OCI-LY1 (cell line): ENCODE measurements around the gene KCNMA1.

Source experiments
- H2AFZ ChIP-seq: fragments of 200-600 bp; sonication (generic), shearing (Covaris generic); 2 replicates; pipeline ENCODE4 v1.6.0; 2014; ENCODE audit warnings: antibody characterized with exemption, mild to moderate bottlenecking, low read length
- H3F3A ChIP-seq: fragments of 200-600 bp; sonication (generic), shearing (Covaris generic); 2 replicates; pipeline ENCODE4 v1.6.0; 2014; ENCODE audit warnings: mild to moderate bottlenecking, antibody characterized with exemption, low read length, moderate library complexity; ENCODE audit not compliant: insufficient read depth
- H3K27ac ChIP-seq: fragments of 200-600 bp; sonication (generic); 2 replicates; pipeline ENCODE4 v1.5.1; 2014; ENCODE audit warnings: low read length, mixed run types, mild to moderate bottlenecking, low read depth; ENCODE audit not compliant: poor library complexity, severe bottlenecking
- H3K27me3 ChIP-seq: fragments of 200-600 bp; sonication (generic); 2 replicates; pipeline ENCODE4 v1.6.0; 2014; ENCODE audit warnings: antibody characterized with exemption, mild to moderate bottlenecking, low read length, moderate library complexity; ENCODE audit not compliant: insufficient read depth
- H3K36me3 ChIP-seq: fragments of 200-600 bp; sonication (generic); 2 replicates; pipeline ENCODE4 v1.6.1; 2014; ENCODE audit warnings: mild to moderate bottlenecking, antibody characterized with exemption, low read length, moderate library complexity, mixed read lengths; ENCODE audit not compliant: insufficient read depth
- H3K4me1 ChIP-seq: fragments of 200-600 bp; sonication (generic); 2 replicates; pipeline ENCODE4 v1.5.1; 2014; ENCODE audit warnings: mild to moderate bottlenecking, low read length, moderate library complexity; ENCODE audit not compliant: insufficient read depth, severe bottlenecking
- H3K4me2 ChIP-seq: fragments of 200-600 bp; sonication (generic), shearing (Covaris generic); 2 replicates; pipeline ENCODE4 v1.6.1; 2014; ENCODE audit warnings: low read length
- H3K4me3 ChIP-seq: fragments of 200-600 bp; sonication (generic); 2 replicates; pipeline ENCODE4 v1.5.1; 2014; ENCODE audit warnings: low read length, low read depth, mild to moderate bottlenecking, mixed read lengths; ENCODE audit not compliant: poor library complexity, severe bottlenecking
- H3K79me2 ChIP-seq: fragments of 200-600 bp; shearing (Covaris generic); 2 replicates; pipeline ENCODE4 v1.6.1; 2016; ENCODE audit warnings: mixed run types, low read length, mixed read lengths; ENCODE audit not compliant: insufficient read depth
- H3K9ac ChIP-seq: fragments of 200-600 bp; sonication (generic), shearing (Covaris generic); 2 replicates; pipeline ENCODE4 v1.6.1; 2014; ENCODE audit warnings: mild to moderate bottlenecking, low read length, mixed read lengths
- H3K9me2 ChIP-seq: fragments of 200-600 bp; sonication (generic), shearing (Covaris generic); 2 replicates; pipeline ENCODE4 v1.6.1; 2014; ENCODE audit warnings: low read depth, mild to moderate bottlenecking, low read length, mixed read lengths
- H3K9me3 ChIP-seq: fragments of 200-600 bp; shearing (Covaris generic); 2 replicates; pipeline ENCODE4 v1.6.1; 2014; ENCODE audit warnings: low read length, mixed read lengths
- H4K20me1 ChIP-seq: fragments of 200-600 bp; sonication (generic), shearing (Covaris generic); 2 replicates; pipeline ENCODE4 v1.6.0; 2016; ENCODE audit warnings: mild to moderate bottlenecking, low read length; ENCODE audit not compliant: insufficient read depth
- EZH2 ChIP-seq: fragments of 200-600 bp; sonication (generic), shearing (Covaris generic); IDR thresholded peaks from 2 replicates; pipeline ENCODE4 v1.8.0; 2017; ENCODE audit warnings: borderline replicate concordance, mixed run types, mild to moderate bottlenecking, antibody characterized with exemption, low read length, moderate library complexity, mixed read lengths
- TF ChIP-seq, protein P1 (sequence below): fragments of 200-600 bp; sonication (generic), shearing (Covaris generic); IDR thresholded peaks from 2 replicates; pipeline ENCODE4 v1.5.1; 2017; ENCODE audit warnings: mild to moderate bottlenecking, antibody characterized with exemption, low read length, moderate library complexity, mixed read lengths

The KCNMA1 gene

GRCh38 chr10:77189075-77189474 lies 448.5 kb downstream of the KCNMA1 start:
- Histone ChIP-seq H3K27ac (no peak overlapping the region), H3K36me3 (no peaks in the 10 kb centered on the region), H3K79me2 (no peaks in the 10 kb centered on the region), H3K9me2 (no peaks in the 10 kb centered on the region), H4K20me1 (no peaks in the 10 kb centered on the region), H3K4me3 (no peak overlapping the region), H3K27me3 (no peaks in the 10 kb centered on the region), H3K9me3 (no peaks in the 10 kb centered on the region), H3K4me1 (no peaks in the 10 kb centered on the region), H3F3A (no peaks in the 10 kb centered on the region), H3K9ac (no peak overlapping the region), H2AFZ (no peak overlapping the region), H3K4me2 (no peak overlapping the region)
- TF ChIP-seq, protein P1, sequence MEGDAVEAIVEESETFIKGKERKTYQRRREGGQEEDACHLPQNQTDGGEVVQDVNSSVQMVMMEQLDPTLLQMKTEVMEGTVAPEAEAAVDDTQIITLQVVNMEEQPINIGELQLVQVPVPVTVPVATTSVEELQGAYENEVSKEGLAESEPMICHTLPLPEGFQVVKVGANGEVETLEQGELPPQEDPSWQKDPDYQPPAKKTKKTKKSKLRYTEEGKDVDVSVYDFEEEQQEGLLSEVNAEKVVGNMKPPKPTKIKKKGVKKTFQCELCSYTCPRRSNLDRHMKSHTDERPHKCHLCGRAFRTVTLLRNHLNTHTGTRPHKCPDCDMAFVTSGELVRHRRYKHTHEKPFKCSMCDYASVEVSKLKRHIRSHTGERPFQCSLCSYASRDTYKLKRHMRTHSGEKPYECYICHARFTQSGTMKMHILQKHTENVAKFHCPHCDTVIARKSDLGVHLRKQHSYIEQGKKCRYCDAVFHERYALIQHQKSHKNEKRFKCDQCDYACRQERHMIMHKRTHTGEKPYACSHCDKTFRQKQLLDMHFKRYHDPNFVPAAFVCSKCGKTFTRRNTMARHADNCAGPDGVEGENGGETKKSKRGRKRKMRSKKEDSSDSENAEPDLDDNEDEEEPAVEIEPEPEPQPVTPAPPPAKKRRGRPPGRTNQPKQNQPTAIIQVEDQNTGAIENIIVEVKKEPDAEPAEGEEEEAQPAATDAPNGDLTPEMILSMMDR = no peak
- TF ChIP-seq EZH2 = no peak

GRCh38 chr10:77188521-77188920 lies 449.1 kb downstream of the KCNMA1 start:
- no peaks in the 10 kb centered on the region for H3K79me2 ChIP-seq
- no peak overlapping the region for H3K9ac ChIP-seq
- no peak overlapping the region for H2AFZ ChIP-seq
- no peak overlapping the region for H3K4me3 ChIP-seq
- TF ChIP-seq, protein P1 = no peak
- no peak for TF ChIP-seq EZH2
- H3K27me3 ChIP-seq = no peaks in the 10 kb centered on the region
- no peaks in the 10 kb centered on the region for H4K20me1 ChIP-seq
- no peaks in the 10 kb centered on the region for H3F3A ChIP-seq
- no peaks in the 10 kb centered on the region for H3K9me2 ChIP-seq
- H3K4me1 ChIP-seq = no peaks in the 10 kb centered on the region
- no peaks in the 10 kb centered on the region for H3K9me3 ChIP-seq
- no peaks in the 10 kb centered on the region for H3K36me3 ChIP-seq
- H3K4me2 ChIP-seq = no peak overlapping the region
- no peak overlapping the region for H3K27ac ChIP-seq

DNA sequence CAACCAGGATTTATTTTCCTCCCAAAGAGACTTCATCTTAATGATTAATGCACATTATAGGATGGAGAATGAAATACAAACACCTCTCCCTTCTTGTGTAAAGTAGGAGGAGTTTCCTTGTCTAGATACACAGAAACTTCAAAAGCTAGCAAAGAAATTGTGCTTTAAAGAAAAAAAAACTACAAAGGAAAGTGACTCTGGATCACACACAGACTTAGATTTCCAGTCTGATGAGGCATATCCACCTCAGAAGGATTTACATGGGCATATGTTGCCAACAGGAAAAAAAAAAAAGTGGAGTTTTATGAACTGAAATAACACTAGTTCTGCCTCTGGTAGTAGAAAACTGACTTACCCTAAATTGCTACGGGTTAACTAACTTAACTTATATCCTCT lies 449.6 kb downstream of the KCNMA1 start:
- H3K27me3 ChIP-seq = no peaks in the 10 kb centered on the region
- no peaks in the 10 kb centered on the region for H3F3A ChIP-seq
- no peaks in the 10 kb centered on the region for H3K79me2 ChIP-seq
- H3K4me1 ChIP-seq = no peaks in the 10 kb centered on the region
- no peaks in the 10 kb centered on the region for H3K9me2 ChIP-seq
- H3K9ac ChIP-seq = no peak overlapping the region
- H2AFZ ChIP-seq = no peak overlapping the region
- H3K27ac ChIP-seq = no peak overlapping the region
- no peak for TF ChIP-seq EZH2
- TF ChIP-seq, protein P1 = no peak
- H3K4me3 ChIP-seq = no peak overlapping the region
- H4K20me1 ChIP-seq = no peaks in the 10 kb centered on the region
- no peaks in the 10 kb centered on the region for H3K9me3 ChIP-seq
- H3K36me3 ChIP-seq = no peaks in the 10 kb centered on the region
- no peak overlapping the region for H3K4me2 ChIP-seq
